GM19351 (cell line): ENCODE data around the gene PBX1.
A peak's percentile ranks its signal among the peaks of the same experiment; 100 is the strongest.

Source experiments
- ATAC-seq: cut with Tn5 transposase; IDR thresholded peaks from one replicate; pipeline ENCODE4 v1.9.1; 2021; ENCODE audit warnings: mild to moderate bottlenecking, moderate library complexity; ENCODE audit not compliant: unreplicated experiment

PBX1 gene

GRCh38 chr1:164662462-164662861 is 103.5 kb downstream of the PBX1 start:
- ATAC-seq: no peak

DNA sequence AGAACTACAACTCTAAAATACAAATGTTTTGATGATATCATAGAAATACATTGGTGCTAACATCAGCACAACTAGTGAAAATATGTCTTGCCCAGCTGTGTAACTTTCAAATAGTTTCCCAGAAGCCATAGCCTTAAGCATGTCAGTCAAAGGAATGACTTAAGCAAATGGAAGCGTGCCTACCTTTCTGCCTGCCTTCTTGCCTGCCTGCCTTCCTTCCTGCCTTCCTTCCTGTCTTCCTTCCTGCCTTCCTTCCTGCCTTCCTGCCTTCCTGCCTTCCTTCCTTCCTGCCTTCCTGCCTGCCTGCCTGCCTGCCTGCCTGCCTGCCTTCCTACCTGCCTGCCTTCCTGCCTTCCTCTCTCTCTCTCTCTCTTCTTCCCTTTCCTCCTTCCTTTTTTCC is 104.0 kb downstream of the PBX1 start:
- no peak for ATAC-seq

DNA sequence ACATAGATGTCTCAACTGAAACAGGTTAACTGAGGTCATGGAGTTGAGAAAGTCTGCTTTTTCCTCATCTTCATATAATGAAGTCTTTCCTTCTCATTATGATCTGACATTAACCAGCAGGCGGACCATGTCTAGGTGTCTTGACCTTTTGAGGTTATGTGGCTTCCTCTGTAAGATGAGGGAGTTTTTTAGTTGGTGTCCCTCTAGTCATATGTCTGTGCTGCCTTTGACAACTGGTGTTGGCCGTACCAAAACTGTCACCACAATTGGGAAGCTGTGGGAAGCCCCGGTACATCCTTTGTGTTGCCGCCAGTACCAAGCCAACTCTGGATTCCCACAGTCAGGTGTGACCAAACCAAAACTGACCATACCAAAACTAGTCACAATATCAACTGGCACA is 105.1 kb downstream of the PBX1 start:
- peak; percentile 42 for ATAC-seq

DNA sequence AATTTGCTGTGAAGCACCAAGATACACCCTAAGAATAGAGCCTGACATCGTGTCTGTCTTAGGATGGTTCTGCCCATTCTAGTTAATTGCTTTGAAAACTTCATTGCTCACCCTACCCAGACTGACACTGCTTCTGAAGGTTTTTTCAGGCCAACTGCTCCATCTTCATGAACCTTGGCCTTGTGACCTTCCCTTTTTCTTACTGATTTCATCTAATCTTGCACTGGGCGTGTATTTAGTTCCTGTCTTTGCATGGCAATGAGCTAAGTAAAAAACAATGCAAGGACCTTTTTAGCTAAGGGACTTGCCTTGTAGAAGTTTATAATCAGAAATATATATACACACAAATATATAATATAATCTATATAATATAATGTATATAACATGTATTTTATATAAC is 108.0 kb downstream of the PBX1 start:
- no peak for ATAC-seq

DNA sequence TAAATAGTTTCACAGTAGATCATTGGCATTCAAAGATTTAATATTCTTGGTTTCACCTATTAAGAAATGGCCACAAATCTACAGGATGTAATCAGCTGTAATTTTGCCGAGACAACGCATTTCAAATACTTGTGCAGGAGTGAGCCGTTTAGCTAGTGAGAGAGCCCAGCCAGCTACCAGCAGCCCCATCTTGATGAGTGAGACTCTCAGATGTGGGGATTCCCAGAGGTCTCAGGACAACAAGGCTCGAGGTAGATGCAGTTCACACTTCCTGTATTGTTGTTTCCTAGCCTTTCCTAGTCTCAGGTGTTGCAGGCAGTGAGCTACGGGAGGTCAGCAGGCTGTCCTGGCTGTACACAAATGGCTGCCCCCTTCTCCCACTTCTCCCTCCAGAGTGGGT is 108.6 kb downstream of the PBX1 start:
- ATAC-seq: peak; percentile 39

GRCh38 chr1:164668491-164669400 is 109.8 kb downstream of the PBX1 start:
- no peak for ATAC-seq

GRCh38 chr1:164670026-164670425 is 111.0 kb downstream of the PBX1 start:
- no peak for ATAC-seq

GRCh38 chr1:164670786-164671185 is 111.8 kb downstream of the PBX1 start:
- no peak for ATAC-seq

DNA sequence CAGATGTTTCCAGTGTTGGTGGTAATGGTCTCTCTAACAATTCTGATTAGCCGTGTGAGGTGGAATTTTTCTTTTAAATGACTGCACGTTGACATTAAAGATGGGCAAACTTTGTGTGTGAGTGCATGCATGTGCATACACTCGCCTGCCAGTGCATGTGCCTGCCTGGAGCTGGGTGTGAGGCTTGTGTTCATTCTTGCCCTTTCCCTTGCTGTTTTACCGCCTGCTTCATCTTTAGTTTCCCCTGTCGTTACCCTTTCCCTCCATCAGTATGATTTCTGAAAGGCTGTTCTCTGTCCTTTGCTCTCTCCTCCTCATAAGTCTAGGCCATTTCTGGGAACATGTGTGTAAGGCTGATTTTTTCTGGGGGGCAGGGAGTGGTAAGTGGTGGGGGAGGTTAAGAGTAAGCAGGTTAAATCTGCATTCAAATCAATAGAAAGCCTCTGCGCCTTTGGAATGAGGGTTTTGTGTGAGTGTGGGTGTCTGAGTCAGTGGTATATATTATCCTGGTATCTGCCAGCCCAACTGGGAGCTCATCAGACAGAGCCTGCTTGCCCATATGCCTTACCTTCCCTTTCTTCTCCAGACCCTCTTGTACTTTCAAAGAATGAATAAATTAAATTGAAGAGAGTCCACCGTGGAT is 112.5 kb downstream of the PBX1 start:
- no peak for ATAC-seq

DNA sequence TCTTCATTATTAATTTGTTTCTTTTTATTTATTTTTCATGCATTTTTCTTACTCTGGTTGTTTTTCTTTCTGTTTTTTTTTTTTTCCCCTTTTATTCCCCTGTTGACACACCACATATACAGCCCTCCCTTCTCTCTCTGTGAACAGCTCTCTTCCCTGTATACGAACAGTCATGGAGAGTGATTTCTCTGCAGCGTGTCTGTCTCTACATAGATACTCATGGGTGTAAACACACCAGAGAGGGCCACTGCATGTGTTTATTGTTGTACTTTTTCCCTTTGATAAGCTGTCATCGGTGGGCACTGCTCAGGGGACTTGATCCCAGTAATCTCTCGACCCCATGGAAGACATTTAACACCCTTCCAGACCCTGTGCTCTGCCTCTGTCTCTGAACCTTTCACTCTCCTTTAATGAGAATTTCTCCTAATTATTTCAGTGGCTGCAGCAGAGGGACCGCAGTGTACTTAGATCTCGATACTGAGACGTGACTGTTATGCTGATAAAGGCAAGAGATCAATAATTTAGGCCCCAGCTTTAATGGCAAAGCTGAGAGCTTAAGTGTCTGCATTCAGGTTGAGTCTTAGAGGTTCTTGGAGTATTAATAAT is 113.1 kb downstream of the PBX1 start:
- ATAC-seq: no peak

- ATAC-seq: no peak
Observed at GRCh38 chr1:164672588-164672987, 113.6 kb downstream of the PBX1 start.

DNA sequence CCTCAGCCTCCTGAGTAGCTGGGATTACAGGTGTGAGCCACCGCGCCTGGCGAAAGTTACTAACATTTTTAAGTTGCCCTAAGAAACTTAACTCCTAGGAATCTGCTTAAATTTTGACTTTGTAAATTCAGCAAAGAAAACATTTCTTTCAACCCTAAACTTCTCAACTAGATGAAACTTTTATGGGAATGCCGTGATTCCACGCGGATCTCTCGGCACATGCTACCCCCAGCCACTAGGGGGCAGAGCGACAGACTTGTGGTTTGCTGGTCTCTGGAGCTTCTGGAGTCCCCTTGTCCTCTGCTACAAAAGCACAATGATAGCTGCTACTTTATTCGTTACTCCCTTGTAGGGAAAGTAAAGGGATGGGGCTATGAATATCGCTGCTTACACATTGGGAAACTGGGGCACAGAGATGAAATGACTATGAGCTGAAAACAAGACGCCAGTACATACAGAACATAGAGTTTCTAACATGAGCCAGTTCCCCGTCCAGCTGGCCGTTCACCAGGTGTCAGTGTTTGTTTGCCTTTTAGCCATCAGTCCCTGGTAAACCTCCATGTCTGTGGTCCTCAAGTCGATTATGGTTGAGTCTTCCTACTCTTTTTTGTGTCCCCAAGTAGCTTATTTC is 114.7 kb downstream of the PBX1 start:
- ATAC-seq: no peak

DNA sequence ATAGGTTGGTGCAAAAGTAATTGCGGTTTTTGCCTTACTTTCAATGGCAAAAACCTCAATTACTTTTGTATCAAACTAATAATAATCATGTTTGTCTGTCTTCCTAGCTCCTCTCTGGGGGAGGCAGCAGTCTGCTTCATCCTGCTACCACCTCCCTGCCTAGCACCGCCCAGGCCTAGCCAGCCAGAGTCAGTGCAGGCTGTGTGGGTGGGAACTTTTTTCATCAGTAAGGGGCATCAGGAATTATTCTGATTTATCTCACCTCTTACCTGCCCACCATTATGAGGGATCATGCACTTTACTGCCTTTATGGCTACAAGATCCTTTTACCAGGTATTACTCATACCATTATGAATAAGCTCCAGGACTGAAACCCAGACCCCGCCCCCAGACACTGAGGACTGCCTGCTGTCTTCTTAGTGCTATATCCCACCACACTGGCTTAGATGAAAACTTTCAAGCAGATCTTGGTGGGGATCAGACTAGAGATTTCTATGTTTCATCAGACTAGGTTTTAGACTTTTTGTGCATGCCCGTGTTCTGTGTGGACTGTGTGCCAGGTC is 116.4 kb downstream of the PBX1 start:
- no peak for ATAC-seq

GRCh38 chr1:164678136-164678700 is 119.2 kb downstream of the PBX1 start:
- no peak for ATAC-seq

- no peak for ATAC-seq
Observed at GRCh38 chr1:164682570-164682969, 123.6 kb downstream of the PBX1 start.

DNA sequence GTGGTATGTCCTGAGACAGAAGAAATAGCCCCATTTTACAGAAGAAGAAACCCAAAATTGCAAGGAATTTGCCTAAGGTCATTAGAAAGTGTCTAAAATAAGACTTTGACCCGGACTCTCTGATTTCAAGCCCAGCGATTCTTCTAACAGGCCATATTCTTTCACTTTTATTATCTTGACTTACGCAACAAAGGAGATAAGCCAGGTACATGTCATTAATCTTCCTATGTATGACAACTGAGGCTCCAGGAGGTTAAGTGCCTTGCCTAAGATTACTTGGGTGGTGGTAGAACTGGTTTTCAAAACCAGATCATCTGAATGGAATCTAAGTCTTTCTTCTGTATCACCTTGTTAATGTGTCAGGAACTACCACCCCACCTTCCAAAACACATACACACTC is 124.3 kb downstream of the PBX1 start:
- no peak for ATAC-seq

GRCh38 chr1:164685266-164686035 is 126.5 kb downstream of the PBX1 start:
- ATAC-seq: no peak

DNA sequence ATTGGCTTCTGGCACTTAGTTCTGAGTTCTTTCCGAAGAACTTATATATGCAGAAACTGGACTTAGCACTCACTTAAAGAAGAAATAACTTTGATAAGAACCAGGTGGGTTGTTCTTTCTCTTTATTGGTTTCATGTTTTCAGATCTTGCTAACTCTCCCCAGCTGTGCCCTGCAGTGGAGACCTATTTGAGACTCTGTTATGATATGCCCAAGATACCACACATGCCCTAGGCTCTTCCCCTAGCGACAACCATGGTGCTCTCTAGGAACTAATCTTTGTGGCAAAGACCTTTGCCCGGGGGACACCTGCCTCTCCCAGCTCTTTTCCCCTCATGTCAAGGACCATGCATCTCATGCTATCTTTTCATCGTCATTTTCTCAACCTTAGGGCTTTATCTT is 128.8 kb downstream of the PBX1 start:
- ATAC-seq: no peak

- no peak for ATAC-seq
Observed at GRCh38 chr1:164688791-164689190, 129.8 kb downstream of the PBX1 start.
